RWPE1 (cell line): Measurements from ENCODE around the gene TPBG.

Experiments
- CTCF ChIA-PET: fragments of 350-600 bp; sonication (Branson Sonifier 250); formaldehyde crosslinking; extraction: SDS; loops from one replicate; lab custom pipeline; 2021; lab: Yijun Ruan, JAX
- POLR2A ChIA-PET: fragments of 400-600 bp; formaldehyde crosslinking; extraction: SDS; loops from one replicate; lab custom pipeline; 2020; ENCODE audit warnings: antibody characterized with exemption; ENCODE audit not compliant: low non-redundant PET; lab: Yijun Ruan, JAX
- DNase-seq: peaks from one replicate; pipeline ENCODE4 v3.0.0; 2012; ENCODE audit warnings: low spot score
- H3K27ac ChIP-seq: fragments of 450-650 bp; 2 replicates; pipeline ENCODE4 v1.5.1; 2017
- TF ChIP-seq, protein P1 (sequence below): fragments of 450-650 bp; conservative IDR thresholded peaks from 2 replicates; pipeline ENCODE4 v1.5.1; 2017; ENCODE audit warnings: low read depth, mild to moderate bottlenecking

The TPBG gene

DNA sequence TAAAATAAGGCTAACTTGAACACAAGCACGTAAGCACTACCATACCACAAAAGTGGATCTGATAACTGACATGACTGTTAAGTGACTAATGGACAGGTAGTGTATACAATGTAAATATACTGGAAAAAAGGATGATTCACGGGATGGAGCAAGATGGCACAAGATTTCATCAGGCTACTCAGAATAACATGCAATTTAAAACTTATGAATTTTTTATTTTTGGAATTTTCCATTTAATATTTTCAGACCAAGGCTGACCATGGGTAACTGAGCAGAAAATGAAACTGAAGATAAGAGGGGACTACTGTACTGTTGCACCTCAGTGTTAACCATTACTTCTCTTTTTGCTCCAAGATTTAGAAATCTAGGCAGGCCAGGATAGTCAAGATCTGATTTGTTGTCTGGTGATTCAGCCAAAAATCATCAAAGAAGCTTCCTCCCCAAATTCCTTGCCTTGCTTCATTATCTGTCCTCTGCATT, 45.4 kb downstream of the TPBG start:
- TF ChIP-seq, protein P1, sequence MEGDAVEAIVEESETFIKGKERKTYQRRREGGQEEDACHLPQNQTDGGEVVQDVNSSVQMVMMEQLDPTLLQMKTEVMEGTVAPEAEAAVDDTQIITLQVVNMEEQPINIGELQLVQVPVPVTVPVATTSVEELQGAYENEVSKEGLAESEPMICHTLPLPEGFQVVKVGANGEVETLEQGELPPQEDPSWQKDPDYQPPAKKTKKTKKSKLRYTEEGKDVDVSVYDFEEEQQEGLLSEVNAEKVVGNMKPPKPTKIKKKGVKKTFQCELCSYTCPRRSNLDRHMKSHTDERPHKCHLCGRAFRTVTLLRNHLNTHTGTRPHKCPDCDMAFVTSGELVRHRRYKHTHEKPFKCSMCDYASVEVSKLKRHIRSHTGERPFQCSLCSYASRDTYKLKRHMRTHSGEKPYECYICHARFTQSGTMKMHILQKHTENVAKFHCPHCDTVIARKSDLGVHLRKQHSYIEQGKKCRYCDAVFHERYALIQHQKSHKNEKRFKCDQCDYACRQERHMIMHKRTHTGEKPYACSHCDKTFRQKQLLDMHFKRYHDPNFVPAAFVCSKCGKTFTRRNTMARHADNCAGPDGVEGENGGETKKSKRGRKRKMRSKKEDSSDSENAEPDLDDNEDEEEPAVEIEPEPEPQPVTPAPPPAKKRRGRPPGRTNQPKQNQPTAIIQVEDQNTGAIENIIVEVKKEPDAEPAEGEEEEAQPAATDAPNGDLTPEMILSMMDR: no peak
- DNase-seq: peak; percentile 78
- POLR2A ChIA-PET: no interaction called here
- H3K27ac ChIP-seq: no peak overlapping the region
- CTCF ChIA-PET: interaction anchor here (1.1 kb wide), 1 partner anchor 9 kb away, joined by 3 read pairs; no protein-coding TSS in a partner anchor

DNA sequence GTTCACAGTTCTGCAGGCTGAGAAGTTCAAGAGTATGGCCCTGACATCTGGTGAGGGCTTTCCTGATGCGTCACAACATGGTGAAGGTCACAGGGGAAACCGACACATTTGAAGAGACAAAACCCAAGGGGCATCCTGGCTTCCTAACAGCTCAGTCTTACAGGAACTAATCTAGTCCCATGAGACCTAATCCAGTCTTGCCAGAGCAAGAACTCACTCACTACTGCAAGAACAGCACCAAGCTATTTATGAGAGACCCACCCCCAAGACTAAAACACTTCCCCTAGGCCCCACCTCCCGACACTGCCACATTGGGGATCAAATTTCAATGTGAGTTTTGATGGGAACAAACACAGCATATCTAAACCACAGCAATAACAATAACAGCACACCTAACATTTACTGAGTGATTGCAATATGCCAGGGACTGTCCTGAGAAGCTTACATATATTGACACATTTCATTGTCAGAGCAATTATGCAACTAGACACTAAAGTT, 46.6 kb downstream of the TPBG start:
- CTCF ChIA-PET: interaction anchor here (1.1 kb wide), 1 partner anchor 8 kb away, joined by 3 read pairs; no protein-coding TSS in a partner anchor

DNA sequence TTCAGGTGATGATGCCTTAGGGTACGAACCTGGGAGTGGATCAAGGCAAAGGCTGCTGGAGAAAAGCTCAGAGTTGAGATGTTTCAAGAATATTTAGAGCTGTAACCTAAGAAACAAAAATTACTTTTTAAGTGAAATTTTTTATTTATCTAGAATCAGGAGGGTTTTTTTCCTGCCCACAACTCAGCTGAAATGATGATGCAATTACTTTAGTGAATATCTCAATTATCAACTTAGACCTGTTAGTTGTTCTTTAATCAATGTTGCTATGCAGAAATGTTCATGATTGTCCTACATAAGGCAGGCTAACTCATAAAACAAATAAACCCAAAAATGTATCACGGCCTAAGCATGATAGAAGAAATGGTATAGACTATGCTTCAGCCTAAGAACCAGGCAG, 50.3 kb downstream of the TPBG start:
- ChIA-PET POLR2A (no interaction called here), CTCF (interaction anchor here (0.7 kb wide), 1 partner anchor 43 kb away, joined by 4 read pairs; no protein-coding TSS in a partner anchor)
- no peak for DNase-seq
- H3K27ac ChIP-seq: no peak overlapping the region
- TF ChIP-seq, protein P1: no peak

More for the DNA sequence above, 46.6 kb downstream of the TPBG start:
- TF ChIP-seq, protein P1: no peak
- POLR2A ChIA-PET: no interaction called here
- peak overlapping the region; percentile 59; the same call in 1 of the 2 replicates for H3K27ac ChIP-seq
- no peak for DNase-seq

DNA sequence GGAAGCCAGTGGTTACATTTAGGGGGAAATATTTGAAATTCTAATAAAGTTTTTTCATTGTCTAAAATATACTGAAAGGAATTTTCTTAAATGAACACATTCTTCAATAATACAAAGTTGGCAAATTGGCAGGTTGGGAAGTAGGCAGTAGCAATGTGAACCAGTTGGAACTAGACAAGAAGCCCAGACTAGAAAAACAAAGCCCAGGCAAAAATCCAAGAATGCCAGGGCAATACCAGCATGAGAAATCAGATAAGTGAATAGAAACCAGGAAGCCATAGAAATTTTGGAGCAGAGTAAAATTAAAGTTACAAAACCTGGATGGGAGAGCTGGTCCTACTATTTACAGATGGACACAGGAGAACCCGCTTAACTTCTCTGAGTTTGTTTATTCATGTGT, 52.2 kb downstream of the TPBG start:
- CTCF ChIA-PET: interaction anchor here (0.8 kb wide), 1 partner anchor 53 kb away, joined by 3 read pairs; no protein-coding TSS in a partner anchor
- POLR2A ChIA-PET: no interaction called here
- DNase-seq: no peak
- H3K27ac ChIP-seq: no peak overlapping the region
- TF ChIP-seq, protein P1: no peak

DNA sequence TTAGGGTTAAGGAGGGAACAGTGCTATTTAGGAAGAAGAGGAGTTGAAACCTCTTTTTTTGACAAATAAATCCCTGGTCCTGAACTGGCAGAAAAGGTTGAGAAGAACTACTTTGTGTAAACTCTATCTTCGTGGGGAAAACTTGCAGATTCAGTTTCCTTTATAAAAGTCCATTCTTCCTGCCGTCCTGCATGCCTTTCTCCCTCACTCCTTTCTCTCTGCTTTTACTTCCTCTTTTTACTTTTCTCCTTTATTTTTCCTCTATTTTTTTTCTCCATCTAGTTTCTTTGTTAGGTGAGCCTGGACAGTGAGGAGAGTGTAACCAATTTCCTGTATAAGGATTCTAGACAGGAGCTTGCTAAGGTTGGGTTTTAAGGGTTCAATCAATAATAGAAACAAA, 52.7 kb downstream of the TPBG start:
- TF ChIP-seq, protein P1: no peak

More for the DNA sequence above, 52.7 kb downstream of the TPBG start:
- no peak overlapping the region for H3K27ac ChIP-seq
- no peak for DNase-seq
- CTCF ChIA-PET: interaction anchor here (0.8 kb wide), 1 partner anchor 53 kb away, joined by 3 read pairs; no protein-coding TSS in a partner anchor
- POLR2A ChIA-PET: no interaction called here
